ENCODE data around the gene DUSP19. TPM values are rescaled to one million over a fixed set of nuclear protein-coding genes. Genes with fewer than 3 reads are reported as not detected.

Gene DUSP19
- total RNA-seq, 1 donor from 2014 or later: 1.7 TPM

- DNase-seq (ENCODE audit: extremely low spot score in 2 of 2): no peak
- no peak overlapping the region for H3K27ac ChIP-seq
- no peak overlapping the region for H3K4me3 ChIP-seq
- no peaks in the 10 kb centered on the region for H3K36me3 ChIP-seq
- TF ChIP-seq POLR2AphosphoS5 (IDR thresholded peaks at IDR 0.05; ENCODE audit: insufficient read depth in 1 of 2, low read depth in 1 of 2): no peak
- TF ChIP-seq, protein P1, sequence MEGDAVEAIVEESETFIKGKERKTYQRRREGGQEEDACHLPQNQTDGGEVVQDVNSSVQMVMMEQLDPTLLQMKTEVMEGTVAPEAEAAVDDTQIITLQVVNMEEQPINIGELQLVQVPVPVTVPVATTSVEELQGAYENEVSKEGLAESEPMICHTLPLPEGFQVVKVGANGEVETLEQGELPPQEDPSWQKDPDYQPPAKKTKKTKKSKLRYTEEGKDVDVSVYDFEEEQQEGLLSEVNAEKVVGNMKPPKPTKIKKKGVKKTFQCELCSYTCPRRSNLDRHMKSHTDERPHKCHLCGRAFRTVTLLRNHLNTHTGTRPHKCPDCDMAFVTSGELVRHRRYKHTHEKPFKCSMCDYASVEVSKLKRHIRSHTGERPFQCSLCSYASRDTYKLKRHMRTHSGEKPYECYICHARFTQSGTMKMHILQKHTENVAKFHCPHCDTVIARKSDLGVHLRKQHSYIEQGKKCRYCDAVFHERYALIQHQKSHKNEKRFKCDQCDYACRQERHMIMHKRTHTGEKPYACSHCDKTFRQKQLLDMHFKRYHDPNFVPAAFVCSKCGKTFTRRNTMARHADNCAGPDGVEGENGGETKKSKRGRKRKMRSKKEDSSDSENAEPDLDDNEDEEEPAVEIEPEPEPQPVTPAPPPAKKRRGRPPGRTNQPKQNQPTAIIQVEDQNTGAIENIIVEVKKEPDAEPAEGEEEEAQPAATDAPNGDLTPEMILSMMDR (IDR thresholded peaks at IDR 0.05): no peak
- no peak for TF ChIP-seq POLR2A (IDR thresholded peaks at IDR 0.05)
- H3K9me3 ChIP-seq: no peaks in the 10 kb centered on the region
- H3K4me1 ChIP-seq: no peaks in the 10 kb centered on the region
- intact Hi-C loops (cut with DNase I): no loop called here
- H3K27me3 ChIP-seq: no peaks in the 10 kb centered on the region
Observed at GRCh38 chr2:183068561-183068960, 10.0 kb upstream of the DUSP19 start.

GRCh38 chr2:183069174-183069573 is 9.4 kb upstream of the DUSP19 start:
- no peaks in the 10 kb centered on the region for H3K36me3 ChIP-seq
- no peaks in the 10 kb centered on the region for H3K4me1 ChIP-seq
- no peak overlapping the region for H3K27ac ChIP-seq
- H3K27me3 ChIP-seq: no peaks in the 10 kb centered on the region
- no peaks in the 10 kb centered on the region for H3K9me3 ChIP-seq
- DNase-seq (ENCODE audit: extremely low spot score in 2 of 2): no peak
- intact Hi-C loops (cut with DNase I): no loop called here
- TF ChIP-seq, protein P1 (IDR thresholded peaks at IDR 0.05): no peak
- no peak for TF ChIP-seq POLR2AphosphoS5 (IDR thresholded peaks at IDR 0.05; ENCODE audit: insufficient read depth in 1 of 2, low read depth in 1 of 2)
- no peak for TF ChIP-seq POLR2A (IDR thresholded peaks at IDR 0.05)
- no peak overlapping the region for H3K4me3 ChIP-seq

DNA sequence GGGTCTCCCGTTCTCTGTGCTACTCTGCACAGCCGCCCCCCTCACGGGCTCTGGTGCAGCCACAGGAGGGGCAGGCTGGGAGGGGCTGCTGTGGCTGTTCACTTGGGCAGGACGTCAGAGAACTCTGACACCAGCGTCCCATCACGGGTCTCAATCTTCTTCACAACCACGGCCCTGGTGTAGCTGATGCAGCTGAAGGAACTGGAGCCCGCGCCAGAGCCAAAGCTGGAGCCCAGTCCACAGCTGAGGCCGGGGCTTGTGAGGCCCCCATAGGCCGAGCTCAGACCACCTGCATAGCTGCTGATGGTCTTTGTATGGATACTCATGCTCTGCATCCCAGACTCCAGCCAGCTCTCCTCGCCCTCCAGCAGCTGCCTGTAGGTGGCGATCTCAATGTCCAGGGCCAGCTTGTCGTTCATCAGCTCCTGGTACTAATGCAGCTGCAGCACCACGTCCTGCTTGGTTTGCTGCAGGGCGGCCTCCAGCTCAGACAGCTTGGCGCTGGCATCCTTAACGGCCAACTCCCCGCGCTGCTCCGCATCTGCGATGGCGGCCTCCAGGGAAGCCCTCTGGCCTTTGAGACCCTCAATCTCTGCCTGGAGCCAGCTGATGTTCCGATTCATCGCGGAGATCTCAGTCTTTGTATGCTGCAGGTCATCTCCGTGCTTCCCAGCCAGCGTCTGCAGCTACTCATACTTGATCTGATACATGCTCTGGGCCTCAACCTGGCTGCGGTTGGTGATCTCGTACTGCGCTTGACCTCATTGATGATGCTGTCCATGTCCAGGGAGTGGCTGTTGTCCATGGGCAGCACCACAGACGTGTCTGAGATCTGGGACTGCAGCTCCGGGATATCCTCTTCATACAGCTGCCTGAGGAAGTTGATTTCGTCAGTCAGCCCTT is 7.4 kb upstream of the DUSP19 start:
- no peaks in the 10 kb centered on the region for H3K27me3 ChIP-seq
- no peaks in the 10 kb centered on the region for H3K9me3 ChIP-seq
- no peak for DNase-seq (ENCODE audit: extremely low spot score in 2 of 2)
- no peak overlapping the region for H3K4me3 ChIP-seq
- no peak overlapping the region for H3K27ac ChIP-seq
- TF ChIP-seq, protein P1 (IDR thresholded peaks at IDR 0.05): no peak
- TF ChIP-seq POLR2A (IDR thresholded peaks at IDR 0.05): no peak
- H3K36me3 ChIP-seq: no peaks in the 10 kb centered on the region
- intact Hi-C loops (cut with DNase I): no loop called here
- H3K4me1 ChIP-seq: no peaks in the 10 kb centered on the region

- TF ChIP-seq, protein P1 (IDR thresholded peaks at IDR 0.05): no peak
- TF ChIP-seq POLR2AphosphoS5 (IDR thresholded peaks at IDR 0.05; ENCODE audit: insufficient read depth in 1 of 2, low read depth in 1 of 2) (no peak), POLR2A (IDR thresholded peaks at IDR 0.05) (no peak)
- intact Hi-C loops (cut with DNase I): no loop called here
- no peak for DNase-seq (ENCODE audit: extremely low spot score in 2 of 2)
Observed at GRCh38 chr2:183072177-183072576, 6.4 kb upstream of the DUSP19 start.

DNA sequence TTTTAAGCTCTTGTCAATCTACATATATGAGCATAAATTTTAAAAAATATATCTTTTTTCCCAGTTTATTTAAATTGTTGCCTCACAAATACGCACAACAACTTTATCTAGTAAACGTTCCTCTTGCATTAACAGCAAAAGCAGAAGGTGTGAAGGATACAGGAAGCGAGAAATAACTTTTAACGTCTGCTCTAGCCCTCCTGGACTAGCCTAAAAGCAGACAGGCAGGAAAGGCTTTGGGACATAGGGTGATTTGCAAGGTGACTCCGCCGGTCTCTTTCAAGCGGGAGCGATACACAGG is 434 bp upstream of the DUSP19 start:
- no peaks in the 10 kb centered on the region for H3K9me3 ChIP-seq
- H3K27me3 ChIP-seq: no peaks in the 10 kb centered on the region
- intact Hi-C loops (cut with DNase I): no loop called here
- H3K27ac ChIP-seq: peak overlapping the region; percentile 86
- H3K36me3 ChIP-seq: no peaks in the 10 kb centered on the region
- peak overlapping the region; percentile 57 to 72 for H3K4me3 ChIP-seq
- peaks cover 10% of the 10 kb centered on the region for H3K4me1 ChIP-seq
- DNase-seq (ENCODE audit: extremely low spot score in 2 of 2): no peak
- TF ChIP-seq POLR2A (IDR thresholded peaks at IDR 0.05) (no peak), POLR2AphosphoS5 (IDR thresholded peaks at IDR 0.05; ENCODE audit: insufficient read depth in 1 of 2, low read depth in 1 of 2) (no peak)
- TF ChIP-seq, protein P1 (IDR thresholded peaks at IDR 0.05): no peak

More at GRCh38 chr2:183072177-183072576, 6.4 kb upstream of the DUSP19 start:
- H3K36me3 ChIP-seq: no peaks in the 10 kb centered on the region
- no peaks in the 10 kb centered on the region for H3K4me1 ChIP-seq
- H3K4me3 ChIP-seq: no peak overlapping the region
- no peaks in the 10 kb centered on the region for H3K27me3 ChIP-seq
- no peaks in the 10 kb centered on the region for H3K9me3 ChIP-seq
- no peak overlapping the region for H3K27ac ChIP-seq
